IMR-90 (cell line): Measurements from ENCODE around the gene SNX11. TPM values are rescaled to one million over a fixed set of nuclear protein-coding genes. Genes with fewer than 3 reads are reported as not detected.

Source experiments
- ATAC-seq: fragments of 200-7000 bp; cut with Tn5 transposase; 2 replicates; pipeline ENCODE4 v1.9.1; 2020; ENCODE audit warnings: low read depth, mild to moderate bottlenecking, moderate library complexity
- BruUV-seq: library from RNA; stranded (reverse); fragments of 400-500 nt; replicated peaks from 2 replicates; lab custom pipeline; 2021; lab: Mats Ljungman, UMichigan
- CTCF ChIA-PET: fragments of 300-600 bp; formaldehyde crosslinking; extraction: SDS; loops from one replicate; lab custom pipeline; 2021; ENCODE audit warnings: antibody characterized with exemption; lab: Yijun Ruan, JAX
- POLR2A ChIA-PET: fragments of 300-600 bp; sonication (Branson Sonifier 250); formaldehyde crosslinking; loops from one replicate; lab custom pipeline; 2022; ENCODE audit warnings: antibody characterized with exemption; ENCODE audit not compliant: unreplicated experiment; lab: Charles Lee
- DNase-seq: peaks from one replicate; pipeline ENCODE4 v3.0.0; 2013
- H2AFZ ChIP-seq: replicated peaks from 2 replicates; pipeline ENCODE3; 2013; ENCODE audit warnings: low read length, mild to moderate bottlenecking; ENCODE audit not compliant: poor library complexity
- H2AK5ac ChIP-seq: 2 replicates; pipeline ENCODE4 v1.6.1; 2013; ENCODE audit warnings: low read depth, low read length, inconsistent platforms
- H2AK9ac ChIP-seq: replicated peaks from 2 replicates; pipeline ENCODE3; 2013; ENCODE audit warnings: mild to moderate bottlenecking, low read depth, low read length, moderate library complexity; ENCODE audit not compliant: poor library complexity
- H2BK120ac ChIP-seq: 2 replicates; pipeline ENCODE4 v1.6.1; 2013; ENCODE audit warnings: low read depth, low read length, inconsistent platforms
- H2BK15ac ChIP-seq: 3 replicates; pipeline ENCODE4 v1.6.1; 2013; ENCODE audit warnings: low read depth, low read length, inconsistent platforms
- H2BK20ac ChIP-seq: 2 replicates; pipeline ENCODE4 v1.6.1; 2013; ENCODE audit warnings: low read depth, mild to moderate bottlenecking, inconsistent platforms, low read length, moderate library complexity
- H2BK5ac ChIP-seq: 2 replicates; pipeline ENCODE4 v1.6.1; 2013; ENCODE audit warnings: mild to moderate bottlenecking, low read depth, low read length, inconsistent platforms; ENCODE audit not compliant: poor library complexity, severe bottlenecking
- H3K14ac ChIP-seq: replicated peaks from 2 replicates; pipeline ENCODE4 v1.6.1; 2013; ENCODE audit warnings: low read depth, low read length, inconsistent platforms
- H3K18ac ChIP-seq: 2 replicates; pipeline ENCODE4 v1.6.1; 2013; ENCODE audit warnings: low read depth, low read length, control low read depth
- H3K23ac ChIP-seq: 2 replicates; pipeline ENCODE4 v1.6.1; 2013; ENCODE audit warnings: low read depth, low read length, inconsistent platforms
- H3K27ac ChIP-seq: 2 replicates; pipeline ENCODE4 v1.5.1; 2013; ENCODE audit warnings: mild to moderate bottlenecking, control low read depth, low read length; ENCODE audit not compliant: insufficient read depth
- H3K27me3 ChIP-seq: 2 replicates; pipeline ENCODE4 v1.6.1; 2013; ENCODE audit warnings: low read length; ENCODE audit not compliant: control insufficient read depth, insufficient read depth
- H3K36me3 ChIP-seq: 2 replicates; pipeline ENCODE4 v1.6.1; 2013; ENCODE audit warnings: low read length, mixed read lengths; ENCODE audit not compliant: control insufficient read depth, insufficient read depth
- H3K4ac ChIP-seq: 2 replicates; pipeline ENCODE4 v1.6.1; 2013; ENCODE audit warnings: low read depth, low read length, inconsistent platforms
- H3K4me1 ChIP-seq: 2 replicates; pipeline ENCODE4 v1.6.1; 2013; ENCODE audit warnings: low read length, mixed read lengths; ENCODE audit not compliant: control insufficient read depth, insufficient read depth
- H3K4me2 ChIP-seq: 2 replicates; pipeline ENCODE4 v1.6.1; 2013; ENCODE audit warnings: low read depth, mild to moderate bottlenecking, control low read depth, low read length, moderate library complexity
- H3K4me3 ChIP-seq: 2 replicates; pipeline ENCODE4 v1.5.1; 2013; ENCODE audit warnings: low read depth, mild to moderate bottlenecking, control low read depth, low read length, moderate library complexity; ENCODE audit not compliant: insufficient read depth
- H3K56ac ChIP-seq: 2 replicates; pipeline ENCODE4 v1.6.1; 2013; ENCODE audit warnings: low read length, inconsistent platforms; ENCODE audit not compliant: insufficient read depth; ENCODE audit errors: extremely low read depth
- H3K79me1 ChIP-seq, 2 experiments: 2 replicates each; pipeline ENCODE4 v1.6.1; 2013; ENCODE audit warnings: low read length in 2 of 2, inconsistent platforms in 1 of 2, low read depth in 1 of 2
- H3K9ac ChIP-seq: 2 replicates; pipeline ENCODE4 v1.6.1; 2013; ENCODE audit warnings: low read depth, low read length, control low read depth
- H3K9me1 ChIP-seq: 2 replicates; pipeline ENCODE4 v1.6.1; 2013; ENCODE audit warnings: low read length, inconsistent platforms; ENCODE audit not compliant: insufficient read depth
- H3K9me3 ChIP-seq: 2 replicates; pipeline ENCODE4 v1.6.1; 2013; ENCODE audit warnings: low read length; ENCODE audit not compliant: control insufficient read depth, insufficient read depth
- H4K20me1 ChIP-seq: 2 replicates; pipeline ENCODE4 v1.6.1; 2013; ENCODE audit warnings: low read length, inconsistent platforms; ENCODE audit not compliant: insufficient read depth
- H4K5ac ChIP-seq: 2 replicates; pipeline ENCODE4 v1.6.1; 2013; ENCODE audit warnings: mild to moderate bottlenecking, low read depth, low read length, control low read depth
- H4K8ac ChIP-seq, 2 experiments: 2 replicates each; pipeline ENCODE4 v1.6.1; 2013; ENCODE audit warnings: low read depth in 2 of 2, low read length in 2 of 2, control low read depth in 1 of 2, inconsistent platforms in 1 of 2
- H4K91ac ChIP-seq: 2 replicates; pipeline ENCODE4 v1.6.1; 2013; ENCODE audit warnings: low read depth, low read length, inconsistent platforms; ENCODE audit not compliant: insufficient read depth
- BHLHE40 ChIP-seq: fragments of 150-350 bp; IDR thresholded peaks from 2 replicates; pipeline ENCODE4 v1.6.1; 2016; ENCODE audit warnings: mild to moderate bottlenecking, low read depth, low read length
- CEBPB ChIP-seq: IDR thresholded peaks from 2 replicates; pipeline ENCODE4 v1.6.1; 2012; ENCODE audit warnings: low read depth, low read length, improper control_type of control experiment
- FOS ChIP-seq: fragments of 150-350 bp; IDR thresholded peaks from 2 replicates; pipeline ENCODE4 v1.6.1; 2016; ENCODE audit warnings: low read depth, low read length
- MAFK ChIP-seq: IDR thresholded peaks from 2 replicates; pipeline ENCODE4 v1.6.1; 2012; ENCODE audit warnings: low read depth, low read length, improper control_type of control experiment
- MXI1 ChIP-seq: IDR thresholded peaks from 2 replicates; pipeline ENCODE4 v1.6.1; 2012; ENCODE audit warnings: low read depth, mild to moderate bottlenecking, low read length, moderate library complexity, borderline replicate concordance
- NFE2L2 ChIP-seq: fragments of 150-350 bp; IDR thresholded peaks from 2 replicates; pipeline ENCODE4 v1.6.1; 2016; ENCODE audit warnings: low read depth, mild to moderate bottlenecking, low read length
- POLR2A ChIP-seq: IDR thresholded peaks from 2 replicates; pipeline ENCODE4 v1.6.1; 2012; ENCODE audit warnings: mild to moderate bottlenecking, low read depth, low read length
- RAD21 ChIP-seq: IDR thresholded peaks from 2 replicates; pipeline ENCODE4 v1.6.1; 2012; ENCODE audit warnings: low read length, improper control_type of control experiment
- RCOR1 ChIP-seq: IDR thresholded peaks from 2 replicates; pipeline ENCODE4 v1.6.1; 2012; ENCODE audit warnings: mild to moderate bottlenecking, low read length, improper control_type of control experiment; ENCODE audit not compliant: insufficient replicate concordance
- SMC3 ChIP-seq: fragments of 150-350 bp; IDR thresholded peaks from 2 replicates; pipeline ENCODE4 v1.6.1; 2016; ENCODE audit warnings: low read depth, mild to moderate bottlenecking, antibody characterized with exemption, low read length, moderate library complexity
- WGBS, 2 experiments: methylation state at CpG; one replicate each; pipeline versions ENCODE4 v1.1.5 to v1.1.7; 2013; ENCODE audit warnings: missing lambda C conversion rate in 2 of 2; ENCODE audit not compliant: insufficient read length in 1 of 2; ENCODE audit errors: extremely low coverage in 2 of 2; 5-methylcytosine and 5-hydroxymethylcytosine counted together
- dilution Hi-C: fragments of 300-500 bp; cut with HindIII; formaldehyde crosslinking; loops from one replicate; pipeline ENCODE4 v1.14.3; 2018; ENCODE audit warnings: low sequenced_read_pairs; ENCODE audit not compliant: unreplicated experiment
- in situ Hi-C: fragments of 300-500 bp; cut with MboI; formaldehyde crosslinking; loops from 3 replicates; pipeline ENCODE4 v1.14.3; 2019; ENCODE audit warnings: low sequenced_read_pairs, inconsistent platforms, mixed read lengths
- intact Hi-C: fragments of 100-400 bp; cut with micrococcal nuclease; formaldehyde crosslinking; loops from 2 replicates; pipeline ENCODE4 v1.10.0; 2022
- polyA plus RNA-seq, 3 experiments: library from polyadenylated mRNA; depleted of rRNA; stranded (reverse); fragments of >200 nt; gene quantifications; 2 replicates each; pipeline ENCODE4 v1.2.3, GENCODE V29; 2012; ENCODE audit warnings: low replicate concordance in 1 of 3
- total RNA-seq: library from RNA; depleted of rRNA; stranded (reverse); fragments of >200 nt; gene quantifications from 2 replicates; pipeline ENCODE4 v1.2.3, GENCODE V29; 2012
- TF ChIP-seq, protein P1 (sequence below): fragments of 150-350 bp; IDR thresholded peaks from 2 replicates; pipeline ENCODE4 v1.6.1; 2016; ENCODE audit warnings: low read depth, mild to moderate bottlenecking, low read length, moderate library complexity, borderline replicate concordance
- TF ChIP-seq, protein P2 (sequence below): fragments of 150-350 bp; IDR thresholded peaks from 2 replicates; pipeline ENCODE4 v1.6.1; 2017; ENCODE audit warnings: mild to moderate bottlenecking, antibody characterized with exemption, low read length, low read depth

SNX11 gene
- total and polyA plus RNA-seq, 2 of the 4 experiments (the other 2 are of a cell fraction) = 14.7 to 16.9 TPM

GRCh38 chr17:48071654-48072053, 35.9 kb upstream of the SNX11 start:
- Histone ChIP-seq H3K56ac (no peak overlapping the region), H3K9ac (no peak overlapping the region), H2AFZ (no peak overlapping the region), H2BK5ac (no peak overlapping the region), H3K9me3 (no peaks in the 10 kb centered on the region), H4K91ac (no peak overlapping the region), H4K5ac (no peak overlapping the region), H3K9me1 (no peaks in the 10 kb centered on the region), H3K27ac (no peak overlapping the region), H4K8ac (no peak overlapping the region), H4K20me1 (peaks cover 5% of the 10 kb centered on the region; the same call in 1 of the 2 replicates), H2BK20ac (no peak overlapping the region), H3K36me3 (peaks cover 39% of the 10 kb centered on the region), H3K4me3 (no peak overlapping the region), H2AK9ac (no peak overlapping the region), H3K4ac (no peak overlapping the region), H3K79me1 (peaks cover 34 to 38% of the 10 kb centered on the region in 2 experiments), H3K4me1 (peaks cover 4% of the 10 kb centered on the region), H3K27me3 (no peaks in the 10 kb centered on the region), H2BK120ac (no peak overlapping the region), H3K4me2 (no peak overlapping the region), H3K14ac (no peak overlapping the region), H3K18ac (no peak overlapping the region), H2BK15ac (no peak overlapping the region), H3K23ac (no peak overlapping the region), H2AK5ac (no peak overlapping the region)
- POLR2A ChIA-PET = interaction anchor here (0.6 kb wide), 1 partner anchor 94 kb away, joined by 5 read pairs; no protein-coding TSS in a partner anchor
- TF ChIP-seq FOS (no peak), RAD21 (no peak), SMC3 (no peak), CEBPB (no peak), BHLHE40 (no peak), NFE2L2 (no peak), MXI1 (no peak), POLR2A (no peak), MAFK (no peak), RCOR1 (no peak)
- TF ChIP-seq, protein P1, sequence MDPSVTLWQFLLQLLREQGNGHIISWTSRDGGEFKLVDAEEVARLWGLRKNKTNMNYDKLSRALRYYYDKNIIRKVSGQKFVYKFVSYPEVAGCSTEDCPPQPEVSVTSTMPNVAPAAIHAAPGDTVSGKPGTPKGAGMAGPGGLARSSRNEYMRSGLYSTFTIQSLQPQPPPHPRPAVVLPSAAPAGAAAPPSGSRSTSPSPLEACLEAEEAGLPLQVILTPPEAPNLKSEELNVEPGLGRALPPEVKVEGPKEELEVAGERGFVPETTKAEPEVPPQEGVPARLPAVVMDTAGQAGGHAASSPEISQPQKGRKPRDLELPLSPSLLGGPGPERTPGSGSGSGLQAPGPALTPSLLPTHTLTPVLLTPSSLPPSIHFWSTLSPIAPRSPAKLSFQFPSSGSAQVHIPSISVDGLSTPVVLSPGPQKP = no peak
- TF ChIP-seq, protein P2, sequence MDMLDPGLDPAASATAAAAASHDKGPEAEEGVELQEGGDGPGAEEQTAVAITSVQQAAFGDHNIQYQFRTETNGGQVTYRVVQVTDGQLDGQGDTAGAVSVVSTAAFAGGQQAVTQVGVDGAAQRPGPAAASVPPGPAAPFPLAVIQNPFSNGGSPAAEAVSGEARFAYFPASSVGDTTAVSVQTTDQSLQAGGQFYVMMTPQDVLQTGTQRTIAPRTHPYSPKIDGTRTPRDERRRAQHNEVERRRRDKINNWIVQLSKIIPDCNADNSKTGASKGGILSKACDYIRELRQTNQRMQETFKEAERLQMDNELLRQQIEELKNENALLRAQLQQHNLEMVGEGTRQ = no peak
- in situ Hi-C loops (no loop called here), dilution Hi-C loops (no loop called here), intact Hi-C loops (no loop called here)
- DNase-seq (peak; percentile 36), ATAC-seq (no peak)
- no TSS peak for BruUV-seq
- no CpG with 5 or more reads among the region's 2 CpGs for WGBS, 2 experiments
- CTCF ChIA-PET = no interaction called here
